ENCODE results near the gene GARNL3. TPM values are rescaled to one million over a fixed set of nuclear protein-coding genes. Genes with fewer than 3 reads are reported as not detected.

GARNL3 gene
- total RNA-seq, 2 experiments from 2014 or later, result 0.63 to 1.8 TPM

- peaks cover 5 to 35% of the 10 kb centered on the region in 2 experiments for H3K27me3 ChIP-seq (ENCODE audit: control insufficient read depth in 1 of 2, insufficient read depth in 2 of 2, low read length in 2 of 2)
- DNase-seq (peak in 1 of 14 experiments; percentile 1), ATAC-seq (ENCODE audit: poor library complexity) (no peak)
- H3K36me3 Mint-ChIP-seq (ENCODE audit: low read depth), result no peaks in the 10 kb centered on the region
- H3K4me1 ChIP-seq (ENCODE audit: insufficient read depth, low read length), result peaks cover 10% of the 10 kb centered on the region
- H3K4me3 Mint-ChIP-seq, result no peak overlapping the region
- no peaks in the 10 kb centered on the region for H3K9me3 Mint-ChIP-seq
- peaks cover 52% of the 10 kb centered on the region for H3K27me3 Mint-ChIP-seq
- CTCF ChIA-PET, result interaction anchor here (0.6 kb wide), 1 partner anchor 22 kb away, joined by 3 read pairs; no protein-coding TSS in a partner anchor
- POLR2A ChIA-PET, result no interaction called here
- H3K9me3 ChIP-seq (ENCODE audit: control insufficient read depth in 1 of 2, insufficient read depth in 1 of 2, low read length in 2 of 2), result no peaks in the 10 kb centered on the region
- no peak overlapping the region for H3K4me3 ChIP-seq (ENCODE audit: low read length)
- intact Hi-C loops (cut with DNase I, micrococcal nuclease), result no loop called here
- no peak overlapping the region for H3K27ac Mint-ChIP-seq
- no peaks in the 10 kb centered on the region for H3K36me3 ChIP-seq (ENCODE audit: insufficient read depth, low read length)
- no peaks in the 10 kb centered on the region for H3K4me1 Mint-ChIP-seq (ENCODE audit: low read depth)
- no peak overlapping the region for H3K27ac ChIP-seq (ENCODE audit: low read depth in 1 of 2, low read length in 2 of 2)
- no peak for TF ChIP-seq CTCF (IDR thresholded peaks at IDR 0.05)
These were observed 151.1 kb downstream of the GARNL3 start for GRCh38 chr9:127415657-127416056.

DNA sequence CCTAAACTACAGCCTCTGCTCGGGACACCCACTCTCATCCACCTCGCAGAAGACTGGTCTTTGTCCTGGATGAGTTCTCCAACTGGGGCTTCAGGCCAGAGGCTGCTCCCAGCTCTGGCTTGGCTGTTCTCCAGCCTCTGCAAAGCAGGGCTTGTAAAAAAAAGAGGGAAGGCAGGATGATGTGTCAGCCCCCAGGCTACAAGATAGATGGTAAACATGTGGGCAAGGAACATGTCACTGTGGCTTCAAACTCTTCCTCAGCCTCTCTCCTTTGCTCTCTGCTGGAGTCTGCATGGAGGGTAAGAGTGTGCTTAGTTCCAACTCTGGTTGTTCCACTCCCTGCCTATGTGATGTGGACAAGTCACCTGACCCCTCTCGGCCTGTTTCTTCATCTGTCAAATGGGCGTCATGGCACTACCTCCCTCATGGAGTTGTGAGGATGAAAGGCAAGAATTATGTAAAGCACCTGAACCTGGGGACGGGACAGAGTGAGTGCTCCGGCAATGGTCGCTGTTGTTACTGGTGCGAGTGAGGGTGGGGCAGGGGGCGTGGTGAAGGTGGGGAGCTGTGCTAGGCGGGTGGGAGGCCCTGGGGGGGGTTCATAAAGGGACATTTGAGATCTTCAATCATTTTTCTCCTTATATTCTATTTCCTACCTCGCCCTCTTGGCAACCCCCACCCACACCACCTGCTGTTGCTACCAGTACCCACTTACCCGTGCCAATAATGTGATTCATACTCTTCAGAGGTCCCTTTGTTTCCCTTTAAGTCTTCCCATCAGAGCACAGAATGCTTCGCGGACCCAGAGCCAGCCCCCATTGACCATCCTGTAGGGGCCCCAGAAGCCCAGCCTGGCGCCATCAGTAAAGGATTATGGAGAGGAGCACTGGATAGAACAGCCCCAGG lies 152.8 kb downstream of the GARNL3 start:
- DNase-seq (peak in 1 of 14 experiments; percentile 13), ATAC-seq (ENCODE audit: poor library complexity) (no peak)
- H3K36me3 ChIP-seq (ENCODE audit: insufficient read depth, low read length), result no peaks in the 10 kb centered on the region
- no peak overlapping the region for H3K4me3 ChIP-seq (ENCODE audit: low read length)
- H3K4me1 ChIP-seq (ENCODE audit: insufficient read depth, low read length), result peaks cover 10% of the 10 kb centered on the region
- Mint-ChIP-seq H3K36me3 (ENCODE audit: low read depth) (no peaks in the 10 kb centered on the region), H3K4me3 (no peak overlapping the region), H3K27me3 (peaks cover 36% of the 10 kb centered on the region), H3K9me3 (no peaks in the 10 kb centered on the region), H3K4me1 (ENCODE audit: low read depth) (no peaks in the 10 kb centered on the region), H3K27ac (no peak overlapping the region)
- H3K27ac ChIP-seq (ENCODE audit: low read depth in 1 of 2, low read length in 2 of 2), result no peak overlapping the region
- peaks cover 5 to 21% of the 10 kb centered on the region in 2 experiments for H3K27me3 ChIP-seq (ENCODE audit: control insufficient read depth in 1 of 2, insufficient read depth in 2 of 2, low read length in 2 of 2)
- POLR2A ChIA-PET, result interaction anchor here (1.6 kb wide), 1 partner anchor 33 kb away, joined by 3 read pairs; no protein-coding TSS in a partner anchor
- no peak for TF ChIP-seq CTCF (IDR thresholded peaks at IDR 0.05)
- intact Hi-C loops (cut with DNase I, micrococcal nuclease), result no loop called here
- CTCF ChIA-PET, result interaction anchor here (0.7 to 1.0 kb wide), 2 partner anchors 18 to 20 kb away, joined by 3 read pairs; partner anchors contain the start of gene SLC2A8
- no peaks in the 10 kb centered on the region for H3K9me3 ChIP-seq (ENCODE audit: control insufficient read depth in 1 of 2, insufficient read depth in 1 of 2, low read length in 2 of 2)

GRCh38 chr9:127418037-127418471 lies 153.5 kb downstream of the GARNL3 start:
- H3K36me3 ChIP-seq (ENCODE audit: insufficient read depth, low read length), result no peaks in the 10 kb centered on the region
- Mint-ChIP-seq H3K4me1 (ENCODE audit: low read depth) (peaks cover 6% of the 10 kb centered on the region), H3K27ac (no peak overlapping the region), H3K4me3 (no peak overlapping the region), H3K9me3 (no peaks in the 10 kb centered on the region), H3K27me3 (peaks cover 31% of the 10 kb centered on the region), H3K36me3 (ENCODE audit: low read depth) (no peaks in the 10 kb centered on the region)
- H3K27me3 ChIP-seq (ENCODE audit: control insufficient read depth in 1 of 2, insufficient read depth in 2 of 2, low read length in 2 of 2), result peaks cover 5 to 20% of the 10 kb centered on the region in 2 experiments
- peaks cover 10% of the 10 kb centered on the region for H3K4me1 ChIP-seq (ENCODE audit: insufficient read depth, low read length)
- ChIA-PET CTCF (interaction anchor here (0.6 to 0.7 kb wide), 2 partner anchors 19 to 203 kb away, joined by 3 to 5 read pairs; no protein-coding TSS in a partner anchor), POLR2A (interaction anchor here (0.6 to 1.6 kb wide), 2 partner anchors 10 to 32 kb away, joined by 3 read pairs; no protein-coding TSS in a partner anchor)
- H3K9me3 ChIP-seq (ENCODE audit: control insufficient read depth in 1 of 2, insufficient read depth in 1 of 2, low read length in 2 of 2), result no peaks in the 10 kb centered on the region
- H3K27ac ChIP-seq (ENCODE audit: low read depth in 1 of 2, low read length in 2 of 2), result no peak overlapping the region
- peak; percentile 42 for TF ChIP-seq CTCF (IDR thresholded peaks at IDR 0.05)
- peak; percentile 76 for ATAC-seq (ENCODE audit: poor library complexity)
- intact Hi-C loops (cut with DNase I, micrococcal nuclease), result no loop called here
- no peak overlapping the region for H3K4me3 ChIP-seq (ENCODE audit: low read length)
- peak in 11 of 14 experiments; percentile 27 to 72 (median 44) for DNase-seq

Data from CD4-positive, alpha-beta T cell (primary cell).